ENCODE results near the gene CAPN10.

DNA sequence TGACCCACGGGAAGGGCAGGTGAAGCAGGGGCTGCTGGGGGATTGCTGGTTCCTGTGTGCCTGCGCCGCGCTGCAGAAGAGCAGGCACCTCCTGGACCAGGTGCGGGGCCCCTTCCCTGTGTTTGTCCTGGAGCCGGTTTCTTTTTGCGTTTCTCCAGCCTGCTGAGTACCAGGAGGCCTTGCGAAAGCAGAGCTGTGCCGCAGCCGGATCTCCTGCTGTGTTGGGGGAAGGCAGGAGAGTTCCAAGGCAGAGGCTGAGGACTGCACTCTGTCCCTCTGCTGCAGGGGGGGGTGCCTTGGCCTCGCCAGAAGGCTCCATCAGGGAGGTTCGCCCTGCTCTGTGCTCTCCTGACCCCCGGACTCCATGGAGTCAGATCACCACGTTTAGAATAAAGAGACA is 2.8 kb downstream of the CAPN10 start:
- TF ChIP-seq, protein P1, sequence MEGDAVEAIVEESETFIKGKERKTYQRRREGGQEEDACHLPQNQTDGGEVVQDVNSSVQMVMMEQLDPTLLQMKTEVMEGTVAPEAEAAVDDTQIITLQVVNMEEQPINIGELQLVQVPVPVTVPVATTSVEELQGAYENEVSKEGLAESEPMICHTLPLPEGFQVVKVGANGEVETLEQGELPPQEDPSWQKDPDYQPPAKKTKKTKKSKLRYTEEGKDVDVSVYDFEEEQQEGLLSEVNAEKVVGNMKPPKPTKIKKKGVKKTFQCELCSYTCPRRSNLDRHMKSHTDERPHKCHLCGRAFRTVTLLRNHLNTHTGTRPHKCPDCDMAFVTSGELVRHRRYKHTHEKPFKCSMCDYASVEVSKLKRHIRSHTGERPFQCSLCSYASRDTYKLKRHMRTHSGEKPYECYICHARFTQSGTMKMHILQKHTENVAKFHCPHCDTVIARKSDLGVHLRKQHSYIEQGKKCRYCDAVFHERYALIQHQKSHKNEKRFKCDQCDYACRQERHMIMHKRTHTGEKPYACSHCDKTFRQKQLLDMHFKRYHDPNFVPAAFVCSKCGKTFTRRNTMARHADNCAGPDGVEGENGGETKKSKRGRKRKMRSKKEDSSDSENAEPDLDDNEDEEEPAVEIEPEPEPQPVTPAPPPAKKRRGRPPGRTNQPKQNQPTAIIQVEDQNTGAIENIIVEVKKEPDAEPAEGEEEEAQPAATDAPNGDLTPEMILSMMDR (IDR thresholded peaks at IDR 0.05; ENCODE audit: poor library complexity) = no peak
- TF ChIP-seq EZH2 (IDR thresholded peaks at IDR 0.05; ENCODE audit: borderline replicate concordance) = no peak
